DMS 273 (cell line): Measurements from ENCODE around the gene ZNF600.
"Not testable (repeated sequence)": the region's sequence is repeated elsewhere in the genome, so short reads cannot be mapped to it uniquely, and the experiment has no call there.

Experiments used
- DNase-seq: peaks from one replicate; lab custom pipeline; 2025; ENCODE audit not compliant: unreplicated experiment; lab: John Stamatoyannopoulos, UW

ZNF600 gene

DNA sequence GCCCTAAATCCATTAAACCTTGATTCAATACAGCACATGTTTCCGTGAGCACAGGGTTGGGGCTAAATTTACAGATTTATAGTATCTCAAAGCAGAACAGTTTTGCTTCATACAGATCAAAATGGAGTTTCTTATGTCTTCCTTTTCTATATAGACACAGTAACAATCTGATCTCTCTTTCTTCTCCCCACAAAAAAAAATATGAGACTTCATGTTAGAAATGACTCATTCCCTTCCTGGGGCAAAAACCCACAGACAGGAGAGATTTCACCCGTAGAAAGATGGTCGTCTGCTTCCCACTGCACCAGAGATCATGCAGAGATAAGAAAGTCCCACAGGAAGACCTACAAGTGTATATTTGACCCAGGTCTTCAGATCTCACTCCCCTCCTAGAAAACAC is 44.1 kb downstream of the ZNF600 start:
- no peak for DNase-seq

GRCh38 chr19:52741951-52742485 is 44.6 kb downstream of the ZNF600 start:
- DNase-seq: no peak

- DNase-seq: not testable (repeated sequence)
Measured at GRCh38 chr19:52741371-52741770, 45.2 kb downstream of the ZNF600 start.

GRCh38 chr19:52739576-52739975 is 47.0 kb downstream of the ZNF600 start:
- DNase-seq: no peak

DNA sequence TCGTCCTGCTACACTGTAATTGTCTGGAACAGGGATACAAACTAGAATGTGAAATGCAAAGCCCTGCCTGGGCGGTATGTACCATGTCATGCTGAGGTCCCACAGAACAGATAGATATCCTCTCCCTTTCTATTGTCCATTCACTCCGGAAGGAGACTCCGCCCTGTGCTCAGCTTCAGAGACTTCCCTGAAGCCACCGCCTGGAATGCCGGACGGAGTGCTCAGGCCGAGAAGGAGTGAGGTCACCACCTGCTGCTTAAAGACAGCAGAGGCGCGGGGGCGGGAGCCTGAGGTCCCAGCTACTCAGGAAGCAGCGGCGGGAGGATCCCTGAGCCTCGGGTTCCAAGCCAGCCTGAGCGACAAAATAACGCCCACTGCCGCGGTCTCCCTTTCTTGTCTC is 50.9 kb downstream of the ZNF600 start:
- no peak for DNase-seq

DNA sequence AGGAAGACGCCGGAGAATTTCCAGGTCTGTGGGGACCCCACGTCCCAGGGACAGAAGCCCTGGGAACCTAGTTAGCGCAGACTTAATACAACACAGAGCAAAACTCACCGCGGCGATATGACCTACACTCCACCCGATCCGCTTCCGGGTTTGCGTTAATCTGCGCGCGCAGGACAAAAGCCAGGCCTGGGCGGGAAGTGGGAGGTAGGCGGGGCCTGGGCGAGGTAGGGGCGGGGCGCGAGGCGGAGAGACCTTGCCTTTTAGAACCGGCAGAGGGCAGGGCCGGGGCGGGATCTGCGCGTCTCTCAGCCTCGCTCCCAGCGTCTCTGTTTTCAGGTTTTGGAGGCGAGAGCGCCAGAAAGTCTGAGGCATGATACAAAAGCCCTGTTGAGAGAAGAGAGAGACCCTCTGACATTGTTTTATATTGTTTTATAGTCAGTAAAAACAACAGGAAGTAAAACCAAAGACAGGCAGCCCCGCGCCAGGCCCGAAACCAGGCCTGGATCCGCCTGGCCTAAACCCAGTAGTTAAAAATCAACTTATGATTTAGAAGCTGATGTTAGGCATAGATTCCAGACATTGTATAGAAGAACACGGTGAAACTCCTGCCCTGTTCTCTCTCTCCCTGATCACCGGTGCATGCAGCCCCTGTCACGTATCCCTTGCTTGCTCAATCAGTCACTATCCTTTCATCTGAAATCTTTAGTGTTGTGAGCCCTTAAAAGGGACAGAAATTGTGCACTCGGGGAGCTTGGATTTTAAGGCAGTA is 51.5 kb downstream of the ZNF600 start, which contains the start of gene ZNF611:
TSS of gene ZNF611 (minus strand) at position 152 of the 769 bp plus-strand sequence. CDS start 19,150 bp downstream, outside the sequence.
- DNase-seq: peak; percentile 97

- DNase-seq: peak; percentile 67
Measured at GRCh38 chr19:52734331-52734892, 52.2 kb downstream of the ZNF600 start.

- not testable (repeated sequence) for DNase-seq
Measured at GRCh38 chr19:52726051-52726450, 60.5 kb downstream of the ZNF600 start.

DNA sequence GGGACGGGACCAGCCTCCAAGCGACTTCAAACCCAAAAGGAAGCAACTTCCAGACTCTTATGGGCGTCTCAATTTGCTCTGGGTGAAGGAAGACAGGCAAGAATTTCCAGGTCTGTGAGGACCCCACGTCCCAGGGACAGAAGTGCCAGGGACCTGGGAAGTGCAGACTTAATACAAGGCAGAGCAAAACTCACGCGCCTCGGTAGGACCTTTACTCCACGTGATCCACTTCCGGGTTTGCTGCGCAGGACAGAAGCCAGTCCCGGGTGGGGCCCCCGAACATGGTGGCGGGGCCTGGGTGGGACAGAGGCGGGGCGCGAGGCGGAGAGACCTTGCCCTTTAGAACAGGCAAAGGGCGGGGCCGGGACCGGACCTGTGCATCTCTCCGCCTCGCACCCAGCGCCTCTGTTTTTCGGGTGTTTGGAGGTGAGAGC is 61.0 kb downstream of the ZNF600 start:
- no peak for DNase-seq

- DNase-seq: no peak
Measured at GRCh38 chr19:52724701-52725514, 61.7 kb downstream of the ZNF600 start.

DNA sequence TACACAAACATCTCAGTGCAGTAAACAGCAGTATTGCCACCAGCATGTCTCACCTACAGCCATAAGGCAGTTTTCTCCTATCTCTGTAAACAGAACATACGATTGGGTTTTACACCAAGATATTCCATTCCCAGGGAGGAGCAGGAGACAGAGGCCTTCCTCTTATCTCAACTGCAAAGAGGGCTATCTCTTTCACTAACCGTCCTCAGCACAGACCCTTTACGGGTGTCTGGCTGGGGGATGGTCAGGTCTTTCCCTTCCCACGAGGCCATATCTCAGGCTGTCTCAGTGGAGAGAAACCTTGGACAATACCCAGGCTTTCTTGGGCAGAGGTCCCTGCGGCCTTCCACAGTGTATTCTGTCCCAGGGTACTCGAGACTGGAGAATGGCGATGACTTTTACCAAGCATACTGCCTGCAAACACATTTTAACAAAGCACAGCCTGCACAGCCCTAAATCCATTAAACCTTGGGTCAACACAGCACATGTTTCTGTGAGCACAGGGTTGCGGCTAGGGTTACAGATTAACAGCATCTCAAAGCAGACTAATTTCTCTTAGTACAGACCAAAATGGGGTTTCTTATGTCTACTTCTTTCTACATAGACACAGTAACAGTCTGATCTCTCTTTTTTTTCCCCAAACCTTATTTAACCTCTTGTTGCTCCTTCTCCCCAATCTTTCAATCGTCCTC is 62.5 kb downstream of the ZNF600 start:
- not testable (repeated sequence) for DNase-seq

DNA sequence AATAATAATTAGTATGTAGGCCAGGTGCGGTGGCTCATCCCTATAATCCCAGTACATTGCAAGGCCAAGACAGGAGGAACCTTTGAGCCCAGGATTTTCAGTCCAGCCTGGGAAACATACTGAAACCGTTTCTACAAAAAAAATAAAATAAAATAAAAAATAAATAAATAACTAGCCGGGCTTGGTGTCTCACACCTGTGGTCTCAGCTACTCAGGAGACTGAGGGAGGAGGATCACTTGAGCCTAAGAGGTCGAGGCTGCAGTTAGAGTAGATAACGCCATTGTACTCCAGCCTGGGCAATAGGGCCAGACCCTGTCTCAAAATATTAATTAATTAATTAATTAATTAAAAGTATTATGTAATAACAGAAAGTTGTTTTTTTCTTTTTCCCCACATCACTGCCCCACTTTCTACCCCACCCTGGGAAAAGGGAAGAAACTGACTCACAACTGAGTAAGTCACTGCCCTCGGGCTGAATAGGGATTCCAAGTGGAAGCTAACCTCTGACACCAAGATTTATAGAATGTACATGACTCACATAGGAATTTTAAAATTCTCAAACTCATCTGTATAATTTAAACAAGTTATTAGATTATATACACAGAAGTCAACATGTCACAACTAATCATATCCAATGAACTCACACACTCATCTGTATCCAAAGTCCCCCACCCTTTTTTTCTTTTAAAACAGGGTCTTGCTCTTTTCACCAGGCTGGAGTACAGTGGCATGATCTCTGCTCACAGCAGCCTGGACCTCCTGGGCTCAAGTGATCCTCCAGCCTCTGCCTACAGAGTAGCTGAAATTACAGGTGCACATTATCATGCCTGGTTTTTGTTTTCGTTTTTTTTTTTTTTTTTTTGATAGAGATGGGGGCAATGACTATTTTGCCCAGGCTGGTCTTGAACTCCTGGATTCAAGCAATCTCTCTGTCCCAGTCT is 64.3 kb downstream of the ZNF600 start:
- no peak for DNase-seq

DNA sequence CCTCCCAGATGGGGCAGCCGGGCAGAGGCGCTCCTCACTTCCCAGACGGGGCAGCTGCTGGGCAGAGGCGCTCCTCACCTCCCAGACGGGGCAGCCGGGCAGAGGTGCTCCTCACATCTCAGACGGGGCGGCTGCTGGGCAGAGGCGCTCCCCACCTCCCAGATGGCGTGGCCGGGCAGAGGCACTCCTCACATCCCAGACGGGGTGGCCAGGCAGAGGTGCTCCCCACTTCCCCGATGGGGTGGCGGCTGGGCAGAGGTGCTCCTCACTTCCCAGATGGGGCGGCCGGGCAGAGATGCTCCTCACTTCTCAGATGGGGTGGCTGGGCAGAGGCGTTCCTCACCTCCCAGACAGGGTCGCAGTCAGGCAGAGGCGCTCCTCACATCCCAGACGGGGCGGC is 66.0 kb downstream of the ZNF600 start:
- DNase-seq: not testable (repeated sequence)

- DNase-seq: no peak
Measured at GRCh38 chr19:52716522-52716921, 70.1 kb downstream of the ZNF600 start.

GRCh38 chr19:52715902-52716301 is 70.7 kb downstream of the ZNF600 start:
- not testable (repeated sequence) for DNase-seq

- DNase-seq: not testable (repeated sequence)
Measured at GRCh38 chr19:52715330-52715729, 71.3 kb downstream of the ZNF600 start.
